H1 (cell line): ENCODE measurements around the gene LANCL2. TPM values are rescaled to one million over a fixed set of nuclear protein-coding genes. Genes with fewer than 3 reads are reported as not detected.

Source experiments
- CBX5 ChIP-seq: fragments of 300-800, 300-1000 bp; sonication (generic); IDR thresholded peaks from 2 replicates; pipeline ENCODE4 v1.7.1; 2016; ENCODE audit warnings: antibody characterized with exemption, low read length, low read depth
- CHD7 ChIP-seq: fragments of 300-600 bp; sonication (generic); IDR thresholded peaks from 2 replicates; pipeline ENCODE4 v1.7.1; 2012; ENCODE audit warnings: low read length, moderate library complexity, mild to moderate bottlenecking, inconsistent platforms; ENCODE audit not compliant: insufficient replicate concordance
- JUND ChIP-seq: IDR thresholded peaks from 2 replicates; pipeline ENCODE4 v1.6.1; 2011; ENCODE audit warnings: mild to moderate bottlenecking, improper control_type of control experiment, low read length
- KDM4A ChIP-seq: IDR thresholded peaks from one replicate; pipeline ENCODE4 v1.7.1; 2012; ENCODE audit warnings: low read depth, mild to moderate bottlenecking, moderate library complexity, low read length, inconsistent platforms; ENCODE audit not compliant: severe bottlenecking
- ZNF274 ChIP-seq: IDR thresholded peaks from 2 replicates; pipeline ENCODE4 v1.7.0; 2012; ENCODE audit warnings: low read length, borderline replicate concordance; ENCODE audit errors: extremely low read depth
- polyA plus RNA-seq, 7 experiments: library from polyadenylated mRNA; depleted of rRNA in 3 of 7; stranded (reverse) in 5 of 7; unstranded in 2 of 7; fragments of >200 nt in 5 of 7; fragments of 200-250 nt in 2 of 7; gene quantifications; 1 replicate in 5 of 7; 2 replicates in 1 of 7; 4 replicates in 1 of 7; pipeline versions ENCODE4 v1.2.1 to v1.2.3, GENCODE V29; 2011 to 2013; ENCODE audit warnings: missing spikeins in 2 of 7, mixed read lengths in 2 of 7
- total RNA-seq: library from RNA; stranded (reverse); fragmentation: NEBNext Ultra II Directional; extraction: Animal tissue kit (Norgen Biotek cat#: 25700); gene quantifications from 2 replicates; pipeline ENCODE4 v1.2.1, GENCODE V29; 2021

Gene LANCL2
- total and polyA plus RNA-seq, 2 of the 8 experiments (the other 6 are each of a cell fraction or from before 2014, with no cell fraction given): 9.2 to 9.5 TPM

- TF ChIP-seq KDM4A (no peak), CBX5 (no peak), CHD7 (no peak), ZNF274 (no peak), JUND (no peak)
Observed at GRCh38 chr7:55449992-55450535, 84.9 kb downstream of the LANCL2 start (continued).
